NCI-H187 (cell line): Measurements from ENCODE around the gene GCSAM.

Source experiments
- DNase-seq, 2 experiments: peaks; one replicate each; lab custom pipeline; 2025; lab: John Stamatoyannopoulos, UW

The GCSAM gene

GRCh38 chr3:112132975-112133448 is at the start of gene GCSAM:
Gene GCSAM, minus strand, starts transcription at chr3:112133248. Its CDS starts 128 bp downstream, at chr3:112133120.
- DNase-seq = no peak

- DNase-seq = no peak
These were observed 42.6 kb upstream of the GCSAM start for GRCh38 chr3:112175646-112176045.

GRCh38 chr3:112175037-112175436 is 42.0 kb upstream of the GCSAM start:
- DNase-seq = no peak

GRCh38 chr3:112171144-112171543 is 38.1 kb upstream of the GCSAM start:
- DNase-seq = no peak

- no peak for DNase-seq
These were observed 37.0 kb upstream of the GCSAM start for GRCh38 chr3:112170046-112170445.

- no peak for DNase-seq
These were observed 34.7 kb upstream of the GCSAM start for GRCh38 chr3:112167758-112168157.

- DNase-seq = no peak
These were observed 16.1 kb upstream of the GCSAM start for GRCh38 chr3:112149136-112149535.

GRCh38 chr3:112143689-112144088 is 10.6 kb upstream of the GCSAM start:
- no peak for DNase-seq

- no peak for DNase-seq
These were observed 10.2 kb upstream of the GCSAM start for GRCh38 chr3:112143251-112143650.

- DNase-seq = no peak
These were observed 8.2 kb upstream of the GCSAM start for GRCh38 chr3:112141293-112141692.

GRCh38 chr3:112140584-112140983 is 7.5 kb upstream of the GCSAM start:
- no peak for DNase-seq

- DNase-seq = no peak
These were observed 5.3 kb upstream of the GCSAM start for GRCh38 chr3:112138219-112138969.

GRCh38 chr3:112137781-112138180 is 4.7 kb upstream of the GCSAM start:
- DNase-seq = no peak

GRCh38 chr3:112136959-112137693 is 4.1 kb upstream of the GCSAM start:
- DNase-seq = peak in 1 of 2 experiments; percentile 8

- DNase-seq = no peak
These were observed 3.0 kb upstream of the GCSAM start for GRCh38 chr3:112136046-112136445.

- DNase-seq = no peak
These were observed 1.5 kb upstream of the GCSAM start for GRCh38 chr3:112134335-112135124.

GRCh38 chr3:112133626-112134334 is 732 bp upstream of the GCSAM start:
- no peak for DNase-seq

GRCh38 chr3:112132554-112132953 is 494 bp downstream of the GCSAM start:
- DNase-seq = no peak

- DNase-seq = no peak
These were observed 960 bp downstream of the GCSAM start for GRCh38 chr3:112132088-112132487.

- no peak for DNase-seq
These were observed 1.9 kb downstream of the GCSAM start for GRCh38 chr3:112131111-112131510.

GRCh38 chr3:112130638-112130993 is 2.4 kb downstream of the GCSAM start:
- no peak for DNase-seq
